PC-9 (cell line): ENCODE measurements around the gene RSPH1.

Source experiments
- EZH2 ChIP-seq: fragments of 200-600 bp; sonication (generic); IDR thresholded peaks from 2 replicates; pipeline ENCODE4 v1.8.0; 2017; ENCODE audit warnings: antibody characterized with exemption, low read depth
- TF ChIP-seq, protein P1 (sequence below): fragments of 200-600 bp; sonication (generic); conservative IDR thresholded peaks from 2 replicates; pipeline ENCODE4 v1.6.1; 2017; ENCODE audit warnings: mixed run types, antibody characterized with exemption, mild to moderate bottlenecking, moderate library complexity

DNA sequence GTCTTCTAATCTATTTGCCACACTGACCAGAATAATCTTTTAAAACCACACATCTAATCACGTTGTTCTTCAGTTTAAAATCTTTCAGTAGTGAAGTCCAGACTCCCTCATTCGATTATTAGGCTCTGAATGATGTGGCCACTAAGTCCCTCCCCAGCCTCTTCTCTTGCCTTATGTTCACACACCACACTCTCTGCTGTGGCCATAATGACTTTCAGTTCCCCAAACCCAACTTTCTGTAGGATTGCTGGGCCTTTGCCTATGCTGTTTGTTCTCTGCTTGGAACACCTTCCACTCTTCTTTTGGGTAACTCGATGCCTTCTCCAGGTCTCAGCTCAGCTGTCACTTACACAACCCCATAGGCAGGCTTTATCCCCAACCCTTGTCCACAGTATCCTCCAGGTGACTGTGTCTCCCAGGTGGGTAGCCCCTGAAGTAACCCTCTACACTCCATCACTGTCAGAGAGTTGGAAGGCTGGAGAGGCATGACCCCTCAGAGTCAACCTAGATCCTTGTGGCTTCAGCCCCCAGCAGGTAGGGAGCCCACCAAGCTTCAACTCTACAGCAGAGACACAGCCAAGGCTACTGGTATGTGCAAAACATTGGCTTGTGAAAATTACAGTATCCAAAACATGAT lies 9.2 kb upstream of the RSPH1 start:
- TF ChIP-seq, protein P1, sequence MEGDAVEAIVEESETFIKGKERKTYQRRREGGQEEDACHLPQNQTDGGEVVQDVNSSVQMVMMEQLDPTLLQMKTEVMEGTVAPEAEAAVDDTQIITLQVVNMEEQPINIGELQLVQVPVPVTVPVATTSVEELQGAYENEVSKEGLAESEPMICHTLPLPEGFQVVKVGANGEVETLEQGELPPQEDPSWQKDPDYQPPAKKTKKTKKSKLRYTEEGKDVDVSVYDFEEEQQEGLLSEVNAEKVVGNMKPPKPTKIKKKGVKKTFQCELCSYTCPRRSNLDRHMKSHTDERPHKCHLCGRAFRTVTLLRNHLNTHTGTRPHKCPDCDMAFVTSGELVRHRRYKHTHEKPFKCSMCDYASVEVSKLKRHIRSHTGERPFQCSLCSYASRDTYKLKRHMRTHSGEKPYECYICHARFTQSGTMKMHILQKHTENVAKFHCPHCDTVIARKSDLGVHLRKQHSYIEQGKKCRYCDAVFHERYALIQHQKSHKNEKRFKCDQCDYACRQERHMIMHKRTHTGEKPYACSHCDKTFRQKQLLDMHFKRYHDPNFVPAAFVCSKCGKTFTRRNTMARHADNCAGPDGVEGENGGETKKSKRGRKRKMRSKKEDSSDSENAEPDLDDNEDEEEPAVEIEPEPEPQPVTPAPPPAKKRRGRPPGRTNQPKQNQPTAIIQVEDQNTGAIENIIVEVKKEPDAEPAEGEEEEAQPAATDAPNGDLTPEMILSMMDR, result no peak
- TF ChIP-seq EZH2, result no peak
